Activated T-helper 1 cell treated with anti-CD3 and anti-CD28 coated beads, Interleukin-2, amount 50 U/mL, for 16 hours (primary cell): ENCODE measurements around the gene TRIM4.
"Not testable (repeated sequence)": the region's sequence is repeated elsewhere in the genome, so short reads cannot be mapped to it uniquely, and the experiment has no call there.

Experiments used
- DNase-seq, 2 donors: peaks; one replicate each; pipeline ENCODE4 v3.0.0-alpha.2; 2020; ENCODE audit warnings: low read depth in 1 of 2, low spot score in 1 of 2

Gene TRIM4

GRCh38 chr7:99918959-99919813 is at the start of gene TRIM4:
TSS of gene TRIM4 (minus strand) at chr7:99919530. CDS start at chr7:99919401, 129 bp downstream.
- peak; percentile 81 to 86 for DNase-seq

GRCh38 chr7:99958564-99959227 is 39.4 kb upstream of the TRIM4 start:
- no peak for DNase-seq

GRCh38 chr7:99955247-99955646 is 35.9 kb upstream of the TRIM4 start:
- no peak for DNase-seq

- not testable (repeated sequence) for DNase-seq
These were observed 35.3 kb upstream of the TRIM4 start for GRCh38 chr7:99954643-99955042.

- DNase-seq = no peak
These were observed 34.3 kb upstream of the TRIM4 start for GRCh38 chr7:99953649-99954048.

GRCh38 chr7:99952649-99953048 is 33.3 kb upstream of the TRIM4 start:
- DNase-seq = not testable (repeated sequence)

GRCh38 chr7:99950819-99951218 is 31.5 kb upstream of the TRIM4 start:
- DNase-seq = not testable (repeated sequence)

- DNase-seq = no peak
These were observed 30.4 kb upstream of the TRIM4 start for GRCh38 chr7:99949645-99950228.

- DNase-seq = no peak
These were observed 28.3 kb upstream of the TRIM4 start for GRCh38 chr7:99947608-99948007.

GRCh38 chr7:99944497-99945070 is 25.3 kb upstream of the TRIM4 start:
- no peak for DNase-seq

GRCh38 chr7:99943641-99944496 is 24.5 kb upstream of the TRIM4 start:
- DNase-seq = no peak

- no peak for DNase-seq
These were observed 19.0 kb upstream of the TRIM4 start for GRCh38 chr7:99938296-99938695.

GRCh38 chr7:99935009-99935408 is 15.7 kb upstream of the TRIM4 start:
- not testable (repeated sequence) for DNase-seq

GRCh38 chr7:99930376-99930775 is 11.0 kb upstream of the TRIM4 start:
- no peak for DNase-seq

- no peak for DNase-seq
These were observed 10.4 kb upstream of the TRIM4 start for GRCh38 chr7:99929730-99930053.

GRCh38 chr7:99928994-99929729 is 9.8 kb upstream of the TRIM4 start, which contains the start of gene GJC3:
TSS of gene GJC3 (minus strand) at chr7:99929620. CDS start at chr7:99929620, 0 bp downstream.
- DNase-seq = peak in 1 of 2 donors; percentile 5

GRCh38 chr7:99928188-99928587 is 8.9 kb upstream of the TRIM4 start:
- no peak for DNase-seq

GRCh38 chr7:99927536-99927935 is 8.2 kb upstream of the TRIM4 start:
- DNase-seq = no peak

GRCh38 chr7:99926321-99926720 is 7.0 kb upstream of the TRIM4 start:
- DNase-seq = no peak

- no peak for DNase-seq
These were observed 3.9 kb upstream of the TRIM4 start for GRCh38 chr7:99923200-99923599.
